Colon (tissue), 2 donors: ENCODE measurements around the gene CRB2.

Source experiments
- FAIRE-seq: peaks from 2 replicates; lab custom pipeline; 2012; peaks lifted over from hg19 to GRCh38; lab: Jason Lieb, UNC
- donor health status: control.
- donor health status: control.

CRB2 gene

DNA sequence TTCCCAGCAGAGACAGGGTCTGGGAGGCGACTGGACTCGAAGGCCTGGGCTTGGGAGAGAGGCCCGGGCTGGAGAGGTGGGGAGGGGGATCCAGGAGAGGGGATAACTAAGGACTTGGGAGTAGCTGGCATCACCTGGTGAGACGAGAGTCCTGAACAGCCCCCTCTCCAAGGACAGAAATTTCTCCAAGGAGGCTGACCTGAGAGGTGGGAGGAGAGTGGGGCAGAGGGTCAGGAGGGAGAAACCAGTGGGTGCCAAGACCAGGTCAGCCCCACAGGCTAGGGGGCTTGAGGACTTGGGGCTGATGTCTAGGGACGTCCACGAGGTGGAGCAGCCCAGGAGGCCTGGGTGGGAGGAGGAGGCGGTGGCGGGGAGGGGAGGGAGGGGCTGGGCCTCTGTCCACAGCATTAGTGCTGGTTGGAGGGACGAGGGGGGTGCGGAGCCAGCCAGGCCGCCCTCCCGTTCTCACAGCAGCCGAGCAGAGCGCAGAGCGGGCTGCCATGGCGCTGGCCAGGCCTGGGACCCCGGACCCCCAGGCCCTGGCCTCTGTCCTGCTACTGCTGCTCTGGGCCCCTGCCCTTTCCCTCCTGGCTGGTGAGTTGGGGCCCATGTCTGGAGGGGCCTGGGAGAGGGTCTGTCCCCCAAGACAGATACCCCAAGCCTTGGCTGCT, at the start of gene CRB2:
CRB2 (plus strand) TSS at position 437 of the 671 bp plus-strand sequence; CDS start at position 501, 64 bp downstream.
- FAIRE-seq = no peak

DNA sequence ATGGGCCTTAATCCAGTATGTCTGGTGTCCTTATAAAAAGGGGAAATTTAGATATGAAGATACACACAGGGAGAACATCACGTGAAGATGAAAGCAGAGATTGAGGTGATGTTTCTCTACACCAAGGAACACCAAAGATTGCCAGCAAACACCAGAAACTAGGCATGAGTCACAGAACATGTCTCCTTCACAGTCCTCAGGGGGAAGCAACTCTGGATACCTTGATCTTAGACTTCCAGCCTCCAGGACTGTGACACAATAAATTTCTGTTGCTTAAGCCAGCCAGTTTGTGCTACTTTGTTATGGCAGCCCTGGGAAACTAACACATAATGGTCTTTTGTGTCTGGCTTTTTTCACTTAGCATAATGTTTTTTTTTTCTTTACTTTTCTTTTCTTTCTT, 46.4 kb upstream of the CRB2 start:
- FAIRE-seq = no peak

- FAIRE-seq = no peak
Measured at GRCh38 chr9:123310551-123311249, 45.3 kb upstream of the CRB2 start.

DNA sequence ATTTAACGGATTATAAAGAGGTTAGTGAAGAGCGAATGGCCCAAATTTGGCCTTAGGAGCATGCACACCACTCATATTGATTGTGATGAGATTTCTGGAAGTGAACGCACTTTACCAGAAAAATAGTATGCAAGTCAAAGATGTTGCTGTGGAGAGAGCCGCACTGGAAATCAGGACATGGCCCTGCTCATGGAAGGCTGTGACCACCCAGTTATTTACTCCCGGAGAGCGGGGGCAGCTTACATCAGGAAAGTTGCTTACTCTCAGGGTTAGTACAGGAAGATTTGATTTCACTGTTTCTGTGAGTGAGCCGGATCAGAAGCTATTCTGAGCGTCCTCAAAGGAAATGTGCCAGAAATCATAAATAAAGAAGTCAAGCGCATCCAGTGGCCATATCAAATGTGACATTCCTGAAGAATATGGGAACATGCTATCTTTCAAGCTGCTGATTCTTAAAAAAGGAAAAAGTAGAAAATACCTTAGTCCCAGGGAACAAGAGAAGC, 44.7 kb upstream of the CRB2 start:
- no peak for FAIRE-seq

DNA sequence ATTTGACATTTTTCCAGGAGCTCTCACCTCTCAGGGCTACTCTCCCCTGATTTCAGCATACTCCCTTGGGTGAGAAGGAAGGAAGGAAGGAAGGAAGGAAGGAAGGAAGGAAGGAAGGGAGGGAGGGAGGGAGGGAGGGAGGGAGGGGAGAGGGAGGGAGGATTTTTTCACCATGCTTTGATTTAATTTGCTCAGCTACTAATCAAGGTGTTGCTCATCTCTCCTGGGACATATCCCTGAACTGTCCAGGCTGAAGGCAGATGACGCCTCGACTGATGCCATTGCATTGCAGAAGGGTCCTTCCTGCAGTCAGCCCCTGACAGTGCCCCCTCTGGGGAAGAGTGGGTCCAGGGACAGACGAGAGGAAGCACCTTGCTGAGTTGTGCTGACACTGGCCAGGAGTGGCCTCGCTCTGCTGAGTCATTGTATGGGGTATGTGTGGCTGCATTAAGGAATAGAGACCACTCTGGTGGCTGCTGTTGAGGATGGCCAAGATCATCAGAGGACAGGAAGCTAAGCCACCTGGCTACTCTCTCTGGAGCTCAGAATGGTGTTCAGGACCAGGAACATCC, 43.6 kb upstream of the CRB2 start:
- no peak for FAIRE-seq

DNA sequence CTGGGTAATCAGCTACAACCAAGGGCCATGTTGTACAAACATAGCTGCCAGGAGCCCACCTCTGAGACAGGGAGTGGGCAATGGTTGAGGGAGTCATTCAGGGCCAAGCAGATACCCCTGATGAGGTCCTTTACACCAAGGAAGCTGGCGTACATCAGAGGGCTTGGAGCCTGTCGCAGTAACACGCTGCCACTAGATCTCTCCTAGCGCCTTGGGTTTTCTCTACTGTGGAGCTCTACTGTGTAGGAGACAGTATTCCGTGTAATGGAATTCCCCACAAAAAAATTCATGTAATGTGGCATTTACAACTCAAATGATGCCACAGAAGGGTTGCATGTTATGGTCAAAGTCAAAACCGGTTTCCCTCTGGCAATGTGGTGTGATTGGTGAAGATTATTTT, 41.4 kb upstream of the CRB2 start:
- no peak for FAIRE-seq

DNA sequence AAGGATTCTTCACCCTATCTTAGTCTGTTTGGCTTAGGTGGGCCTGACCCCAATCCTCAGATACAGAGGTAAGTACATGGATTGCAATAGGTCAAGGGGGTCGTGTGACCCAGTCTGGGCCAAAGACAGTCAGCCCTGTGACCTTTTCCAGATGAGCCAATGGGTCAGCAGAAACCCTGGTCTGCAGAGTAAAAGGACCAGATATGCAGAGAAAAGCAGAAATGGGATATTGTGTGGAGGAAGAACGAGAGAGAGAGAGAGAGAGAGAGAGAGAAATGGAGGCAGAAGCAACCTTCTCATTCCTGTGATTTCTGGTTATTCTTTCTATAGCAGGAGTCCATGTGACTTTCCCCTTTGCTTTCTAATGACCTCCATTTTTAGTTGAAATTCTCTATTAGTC, 40.4 kb upstream of the CRB2 start:
- FAIRE-seq = no peak

DNA sequence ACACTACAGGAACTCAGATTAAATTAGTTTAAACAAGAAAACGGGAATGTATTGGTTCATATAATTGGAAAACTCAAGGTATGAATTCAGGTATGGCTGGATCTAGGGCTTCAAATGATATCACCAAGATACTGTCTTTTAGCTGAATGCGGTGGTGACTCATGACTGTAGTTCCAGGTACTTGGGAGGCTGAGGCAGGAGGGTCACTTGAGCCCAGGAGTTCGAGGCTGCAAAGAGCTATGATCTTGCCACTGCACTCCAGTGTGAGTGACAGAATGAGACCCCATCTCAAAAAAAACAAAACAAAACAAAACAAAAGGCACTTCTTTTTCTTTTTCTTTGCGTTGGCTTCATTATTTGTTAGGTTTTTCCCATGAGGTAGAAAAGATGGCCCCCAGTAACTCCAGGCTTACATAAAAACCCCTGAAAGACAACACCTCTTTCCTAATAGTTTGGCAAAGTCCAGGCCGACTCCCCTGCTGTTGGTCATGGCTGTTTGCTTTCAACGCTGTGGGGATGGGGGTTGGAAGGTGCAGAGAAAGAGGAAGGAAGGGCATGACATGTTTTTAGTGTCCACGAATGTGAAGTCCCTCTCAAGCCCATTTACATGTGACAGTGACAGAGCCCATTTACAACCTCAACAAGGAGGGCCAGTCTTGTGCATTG, 39.8 kb upstream of the CRB2 start:
- no peak for FAIRE-seq

DNA sequence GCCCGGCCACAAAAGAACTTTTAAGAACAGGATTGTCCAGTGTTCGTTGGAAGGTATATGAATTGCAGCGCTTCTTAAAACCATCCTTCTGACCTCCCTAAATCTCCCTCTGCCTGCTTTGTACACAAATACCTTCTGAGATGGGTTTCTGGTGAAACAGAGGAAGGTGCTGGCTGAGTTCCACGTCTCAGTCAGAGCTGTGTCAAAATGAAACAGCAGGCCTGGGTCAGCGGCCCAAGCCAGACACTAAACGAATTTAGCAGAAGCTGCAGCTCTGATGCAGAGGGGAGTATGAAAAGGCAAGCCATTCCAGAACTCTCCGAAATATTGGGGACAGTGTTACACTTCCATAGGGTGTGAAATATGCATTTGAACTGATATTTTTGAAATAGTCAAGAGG, 37.8 kb upstream of the CRB2 start:
- FAIRE-seq = no peak

DNA sequence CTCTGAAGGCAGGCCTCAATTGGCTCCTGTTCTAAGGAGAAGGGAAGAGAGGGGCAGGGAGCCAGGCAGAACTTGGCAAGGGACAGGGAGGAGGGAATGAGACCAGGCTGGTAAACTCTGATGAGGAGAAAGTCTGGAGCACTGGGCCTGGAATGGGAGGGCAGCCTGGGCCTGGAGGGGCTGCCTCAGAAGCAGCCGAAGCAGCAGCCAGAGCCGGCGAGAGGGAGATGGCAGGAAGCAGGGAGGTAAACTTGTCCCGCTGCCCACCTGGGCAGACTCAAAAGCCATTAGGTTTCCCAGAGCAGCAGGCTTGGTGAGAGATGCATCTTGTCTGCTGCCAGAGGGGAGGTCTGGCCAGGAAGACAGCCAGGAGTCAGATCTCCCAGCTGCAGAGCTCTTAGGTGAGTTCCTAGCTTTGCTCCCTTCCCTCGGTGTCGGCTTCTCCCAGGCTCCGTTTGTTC, 37.0 kb upstream of the CRB2 start:
- FAIRE-seq = no peak

DNA sequence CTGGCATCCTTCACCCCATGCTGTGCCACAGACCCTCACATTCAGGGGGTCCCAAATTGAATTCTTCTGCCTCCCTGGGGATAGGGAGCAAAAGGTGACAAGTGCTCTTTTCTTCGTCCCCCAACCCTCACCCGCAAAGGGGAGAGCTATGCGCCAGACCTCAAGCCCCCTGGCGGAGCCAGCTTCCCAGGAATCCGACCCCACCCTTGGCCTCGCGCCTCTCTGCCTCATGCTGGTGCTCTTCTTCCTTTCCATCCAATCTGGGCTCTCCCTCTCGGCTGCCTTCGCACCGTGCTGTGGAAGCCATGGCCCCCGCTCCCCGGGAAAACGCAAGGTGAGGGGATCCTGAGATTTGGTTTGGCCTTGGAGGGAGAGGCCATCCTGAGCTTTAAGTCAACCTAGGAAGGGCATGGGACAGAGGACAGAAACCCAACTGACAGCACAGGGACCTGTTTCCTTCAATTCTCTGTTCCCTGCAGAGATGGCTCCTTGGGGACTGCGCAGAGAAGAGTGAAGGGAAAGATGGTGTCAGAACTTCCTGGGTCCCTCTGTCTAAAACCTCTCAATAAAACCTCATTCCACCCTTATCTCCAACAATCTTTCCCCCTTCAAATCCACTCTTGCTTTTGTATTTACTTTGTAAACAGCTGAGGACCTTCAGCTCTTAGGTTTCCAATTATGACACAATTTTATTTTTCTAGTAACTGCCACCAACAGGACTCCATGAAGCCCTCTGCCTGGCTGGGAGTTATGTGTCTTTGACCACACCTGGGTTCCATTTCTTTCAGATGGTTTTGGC, 36.3 kb upstream of the CRB2 start:
- FAIRE-seq = no peak

- no peak for FAIRE-seq
Measured at GRCh38 chr9:123320814-123321213, 35.2 kb upstream of the CRB2 start.

DNA sequence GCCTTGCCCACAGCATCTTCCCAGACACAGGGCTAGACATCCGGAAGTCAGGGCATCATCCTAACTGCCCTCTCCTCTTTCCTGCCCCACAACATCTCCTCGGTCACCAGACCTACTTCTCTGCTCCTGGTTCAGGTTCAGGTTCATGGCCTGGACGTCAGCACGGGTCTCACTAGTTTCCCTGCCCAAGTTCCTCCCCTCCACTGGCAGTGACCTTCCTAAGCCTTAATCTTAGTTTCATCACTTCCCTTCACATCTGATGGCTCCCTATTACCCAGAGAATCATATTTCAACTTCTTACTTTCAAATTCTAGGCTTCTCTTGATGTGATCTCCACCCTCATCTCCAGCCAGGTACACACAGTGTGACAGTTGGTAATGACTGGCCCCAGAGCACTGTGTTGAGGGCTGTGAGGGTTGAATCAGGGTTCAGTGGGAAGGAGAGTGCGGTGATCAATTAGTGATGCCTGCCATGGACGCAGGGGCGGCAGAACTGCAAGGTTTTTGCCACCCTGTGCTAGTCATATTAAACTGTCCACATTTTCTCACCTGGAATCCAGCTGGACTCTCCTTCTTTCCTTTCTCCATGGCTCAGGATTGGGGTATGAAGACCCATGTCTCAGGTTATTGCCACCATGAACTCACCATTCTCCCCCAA, 34.3 kb upstream of the CRB2 start:
- FAIRE-seq = no peak

DNA sequence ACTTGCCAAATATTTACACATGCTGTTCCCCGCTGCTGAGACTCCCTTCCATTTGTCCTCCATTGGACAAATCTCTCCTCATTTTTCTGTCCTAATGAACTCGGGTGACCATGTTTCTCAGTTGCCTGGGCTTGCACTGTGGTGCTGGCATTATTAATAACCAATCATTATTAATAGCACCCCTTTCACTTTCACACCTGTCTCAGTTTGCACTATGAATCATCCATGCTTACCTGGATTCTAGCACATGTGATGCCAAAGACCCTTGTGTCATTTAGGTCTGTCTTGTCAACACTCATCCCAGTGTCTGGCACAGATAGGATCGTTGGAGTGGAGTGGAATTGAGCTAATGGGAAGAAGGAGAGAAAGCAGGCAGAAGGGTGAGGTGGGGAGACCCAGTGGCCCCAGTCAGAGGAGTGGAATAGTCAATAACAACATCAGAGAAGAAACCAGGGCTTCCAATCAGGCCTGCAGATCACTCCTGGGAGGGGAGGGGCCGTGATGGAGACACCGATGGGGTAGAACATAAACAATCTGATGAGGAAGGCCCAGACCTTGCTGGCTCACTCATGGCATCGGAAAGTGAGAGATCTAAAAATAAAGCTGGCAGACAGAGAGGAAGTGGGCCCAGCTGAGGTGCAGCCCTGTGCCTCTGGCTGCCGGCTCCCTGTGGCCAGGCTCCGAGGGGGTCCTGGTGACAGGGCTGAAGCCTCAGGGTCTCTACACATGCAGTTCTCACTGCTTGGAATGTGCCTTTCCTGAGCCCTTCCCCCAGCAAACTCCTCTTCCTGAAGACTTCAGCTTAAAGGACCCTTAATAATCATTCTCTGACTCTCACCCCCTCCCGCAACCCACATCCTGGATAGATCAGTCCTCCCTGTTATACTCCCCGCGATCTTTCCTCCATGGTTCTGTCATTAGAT, 33.5 kb upstream of the CRB2 start:
- FAIRE-seq = no peak

DNA sequence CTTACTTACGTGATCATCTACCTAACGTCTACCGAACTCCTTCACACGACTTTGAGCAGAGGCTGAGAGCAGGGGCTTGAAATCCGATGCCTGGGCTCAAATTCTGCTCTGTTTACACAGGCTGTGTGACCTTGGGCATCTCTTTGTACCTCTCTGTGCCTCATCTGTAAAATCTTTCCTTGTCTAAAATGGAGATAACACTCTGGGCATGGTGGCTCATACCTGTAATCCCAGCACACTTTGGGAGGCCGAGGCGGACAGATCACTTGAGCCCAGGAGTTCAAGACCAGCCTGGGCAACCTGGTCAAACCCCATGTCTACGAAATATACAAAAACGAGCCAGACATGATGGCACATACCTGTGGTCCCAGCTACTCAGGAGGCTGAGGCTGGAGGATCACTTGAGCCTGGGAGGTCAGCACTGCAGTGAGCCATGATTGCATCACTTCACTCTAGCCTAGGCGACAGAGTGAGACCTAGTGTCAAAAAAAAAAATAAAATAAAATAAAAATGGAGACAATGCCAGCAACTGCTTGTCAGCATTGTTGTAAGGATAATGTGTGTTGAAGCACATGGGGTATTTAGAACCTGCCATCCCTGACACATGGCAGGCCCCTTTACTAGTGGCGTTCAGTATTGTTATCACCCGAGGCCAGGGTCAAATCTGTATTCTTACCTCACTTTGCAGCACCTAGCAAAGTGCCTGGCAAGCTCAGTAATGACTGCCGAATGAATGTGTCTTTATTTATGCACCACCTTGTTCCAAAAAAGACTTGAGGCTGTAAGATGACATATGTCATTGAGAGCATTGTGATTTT, 32.6 kb upstream of the CRB2 start:
- no peak for FAIRE-seq

GRCh38 chr9:123324767-123325183, 31.2 kb upstream of the CRB2 start:
- FAIRE-seq = no peak

GRCh38 chr9:123326187-123326586, 29.8 kb upstream of the CRB2 start:
- no peak for FAIRE-seq

DNA sequence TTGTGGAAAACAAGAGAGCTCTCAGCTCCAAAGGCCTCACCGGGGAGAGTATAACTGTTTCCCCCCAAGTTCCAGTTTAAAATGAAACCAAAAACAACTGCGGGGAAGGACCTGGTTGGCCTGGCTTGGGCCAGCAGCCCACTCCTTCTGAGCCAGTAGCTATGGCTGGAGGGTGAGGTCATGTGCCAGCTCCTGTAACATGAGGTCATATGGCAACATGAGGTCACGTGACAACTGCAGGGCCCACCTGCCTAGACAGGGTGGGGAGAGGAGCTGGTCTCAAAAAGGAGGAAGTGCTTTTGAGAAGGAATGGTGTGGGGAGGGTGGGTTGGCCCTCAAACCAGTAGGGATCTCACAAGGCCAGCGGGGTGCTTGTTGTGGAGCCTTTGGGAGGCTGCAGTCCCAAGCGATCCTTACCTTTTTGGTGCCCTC, 29.3 kb upstream of the CRB2 start:
- FAIRE-seq = no peak

GRCh38 chr9:123327697-123328100, 28.3 kb upstream of the CRB2 start:
- FAIRE-seq = no peak
